Gastrocnemius medialis (tissue), 4 donors: ENCODE results near the gene RBM48.

Experiments
- CTCF ChIP-seq, 5 experiments: fragments of 450-650 bp in 3 of 5; fragments of 200-600 bp in 2 of 5; sonication (generic) in 2 of 5; IDR thresholded peaks in 4 of 5; conservative IDR thresholded peaks in 1 of 5; 1 replicate in 4 of 5; 2 replicates in 1 of 5; pipeline ENCODE4 v1.5.1; 2016 to 2019; ENCODE audit warnings: antibody characterized with exemption in 5 of 5, mild to moderate bottlenecking in 3 of 5, moderate library complexity in 3 of 5
- POLR2A ChIP-seq, 2 donors: fragments of 450-650 bp; IDR thresholded peaks; one replicate each; pipeline ENCODE4 v1.6.1; 2017; ENCODE audit warnings: antibody characterized with exemption in 2 of 2, mild to moderate bottlenecking in 2 of 2, moderate library complexity in 2 of 2

GRCh38 chr7:92547579-92547978 lies 19.0 kb downstream of the RBM48 start:
- TF ChIP-seq CTCF (IDR thresholded peaks at IDR 0.05 in 4 of 5, conservative IDR thresholded peaks at IDR 0.05 in 1 of 5): no peak
- no peak for TF ChIP-seq POLR2A (IDR thresholded peaks at IDR 0.05)
